ENCODE data around the gene DCXR.

DCXR gene

DNA sequence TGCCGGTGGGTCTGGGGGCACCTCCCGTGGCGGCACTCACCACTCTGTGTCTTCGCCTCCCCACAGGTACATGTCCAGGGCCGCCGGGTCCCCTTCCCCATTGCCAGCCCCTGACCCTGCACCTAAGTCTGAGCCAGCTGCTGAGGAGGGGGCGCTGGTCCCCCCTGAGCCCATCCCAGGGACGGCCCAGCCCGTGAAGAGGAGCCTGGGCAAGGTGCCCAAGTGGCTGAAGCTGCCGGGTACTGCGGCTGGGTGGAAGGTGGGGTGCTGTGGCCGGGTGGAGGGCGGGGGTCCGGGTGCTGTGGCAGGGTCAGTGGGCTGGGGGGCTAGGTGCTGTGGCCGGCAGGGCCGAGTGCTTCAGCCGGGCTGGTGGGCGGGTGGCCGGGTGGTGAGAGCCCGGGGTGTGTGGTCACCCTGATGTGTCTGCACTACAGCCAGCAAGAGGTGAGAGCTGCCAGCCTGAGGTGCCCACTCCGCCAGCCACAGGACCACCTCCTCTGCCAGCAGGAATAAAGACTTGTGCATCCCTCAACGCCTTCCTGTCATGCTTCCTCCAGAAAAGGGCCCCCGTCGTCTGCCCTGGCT is 20.5 kb downstream of the DCXR start:
- Mint-ChIP-seq H3K27ac (no peak overlapping the region), H3K36me3 (no peaks in the 10 kb centered on the region), H3K9me3 (no peaks in the 10 kb centered on the region), H3K4me3 (no peak overlapping the region), H3K27me3 (no peaks in the 10 kb centered on the region), H3K4me1 (peaks cover 13% of the 10 kb centered on the region)

DNA sequence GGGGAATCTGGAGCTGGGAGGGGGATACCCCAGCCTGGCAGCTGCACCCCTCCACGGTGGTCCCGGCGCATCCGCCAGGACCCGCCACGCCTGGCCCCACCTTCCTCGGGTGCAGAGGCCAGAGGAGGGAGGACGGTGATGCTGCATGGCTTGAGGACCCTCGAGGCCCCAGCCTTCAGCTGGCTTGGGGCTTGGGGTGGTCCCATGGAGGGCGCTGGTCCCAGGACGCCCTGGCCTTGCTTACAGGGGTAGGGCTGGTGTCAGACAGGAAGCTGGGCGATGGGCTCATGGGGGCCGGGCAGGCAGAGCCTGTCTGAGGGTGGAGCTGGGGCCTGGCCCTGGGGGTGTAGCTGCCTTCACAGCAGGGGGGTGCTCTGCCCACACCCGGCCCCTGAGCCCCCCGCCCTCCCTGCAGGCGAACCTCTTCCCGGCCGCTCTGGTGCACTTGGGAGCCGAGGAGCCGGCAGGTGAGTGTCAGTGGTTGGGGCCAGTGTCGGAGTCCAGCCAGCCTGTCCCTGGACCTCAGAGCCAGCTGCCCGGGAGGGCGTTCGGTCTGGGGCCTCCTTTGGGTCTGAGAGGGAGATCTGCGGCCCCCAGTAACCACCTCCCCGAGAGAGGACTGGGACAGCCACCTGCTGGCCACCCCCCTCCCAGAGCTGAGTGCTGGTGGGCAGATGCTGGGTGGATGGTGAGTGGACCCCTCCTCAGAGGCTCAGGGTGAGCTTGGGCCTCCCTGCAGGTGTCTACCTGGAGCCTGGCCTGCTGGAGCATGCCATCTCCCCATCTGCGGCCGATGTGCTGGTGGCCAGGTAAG is 21.2 kb downstream of the DCXR start:
- no peak overlapping the region for H3K4me3 Mint-ChIP-seq
- H3K9me3 Mint-ChIP-seq: no peaks in the 10 kb centered on the region
- H3K36me3 Mint-ChIP-seq: no peaks in the 10 kb centered on the region
- H3K27me3 Mint-ChIP-seq: no peaks in the 10 kb centered on the region
- peaks cover 6% of the 10 kb centered on the region for H3K4me1 Mint-ChIP-seq
- H3K27ac Mint-ChIP-seq: no peak overlapping the region

DNA sequence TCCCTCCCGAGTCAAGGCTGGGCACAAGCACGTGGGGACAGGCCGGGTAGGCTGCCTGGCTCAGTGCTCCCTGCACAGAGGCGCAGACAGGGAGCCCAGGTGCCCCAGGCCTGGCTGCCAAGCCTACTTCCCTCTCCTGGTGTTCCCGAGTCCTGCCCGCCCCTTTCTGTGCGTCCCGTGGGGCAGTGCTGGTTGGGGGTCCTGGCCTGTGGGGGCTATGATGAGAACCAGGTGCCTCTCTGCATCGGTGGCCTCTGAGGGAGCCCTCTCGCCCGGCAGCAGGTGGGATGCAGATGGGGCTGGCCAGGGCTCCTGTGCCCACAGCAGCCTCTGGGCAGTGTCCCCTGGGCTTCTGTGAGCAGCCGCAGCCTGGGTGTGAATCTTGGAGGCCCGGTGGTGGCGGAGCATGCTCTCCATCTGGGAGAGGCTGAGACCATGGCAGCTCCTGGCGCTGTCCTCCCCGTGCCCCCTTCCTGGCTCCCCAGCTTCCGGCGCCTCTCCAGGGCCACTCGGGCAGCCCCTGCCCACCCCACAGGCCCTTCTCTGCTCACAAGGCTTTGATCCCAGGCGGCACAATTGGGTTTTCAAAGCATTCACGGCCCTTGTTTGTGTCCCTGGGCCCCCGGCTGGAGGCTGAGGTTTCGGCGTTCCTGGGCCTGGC is 22.1 kb downstream of the DCXR start:
- no peak overlapping the region for H3K4me3 Mint-ChIP-seq
- H3K9me3 Mint-ChIP-seq: no peaks in the 10 kb centered on the region
- no peaks in the 10 kb centered on the region for H3K36me3 Mint-ChIP-seq
- H3K4me1 Mint-ChIP-seq: peaks cover 3% of the 10 kb centered on the region
- H3K27ac Mint-ChIP-seq: no peak overlapping the region
- H3K27me3 Mint-ChIP-seq: no peaks in the 10 kb centered on the region

- Mint-ChIP-seq H3K4me3 (no peak overlapping the region), H3K36me3 (no peaks in the 10 kb centered on the region), H3K9me3 (no peaks in the 10 kb centered on the region), H3K4me1 (no peaks in the 10 kb centered on the region), H3K27me3 (no peaks in the 10 kb centered on the region), H3K27ac (no peak overlapping the region)
These were observed 22.6 kb downstream of the DCXR start for GRCh38 chr17:82014971-82015310.

GRCh38 chr17:82014432-82014831 is 23.1 kb downstream of the DCXR start:
- Mint-ChIP-seq H3K4me3 (no peak overlapping the region), H3K27ac (no peak overlapping the region), H3K36me3 (no peaks in the 10 kb centered on the region), H3K27me3 (no peaks in the 10 kb centered on the region), H3K9me3 (no peaks in the 10 kb centered on the region), H3K4me1 (no peaks in the 10 kb centered on the region)

DNA sequence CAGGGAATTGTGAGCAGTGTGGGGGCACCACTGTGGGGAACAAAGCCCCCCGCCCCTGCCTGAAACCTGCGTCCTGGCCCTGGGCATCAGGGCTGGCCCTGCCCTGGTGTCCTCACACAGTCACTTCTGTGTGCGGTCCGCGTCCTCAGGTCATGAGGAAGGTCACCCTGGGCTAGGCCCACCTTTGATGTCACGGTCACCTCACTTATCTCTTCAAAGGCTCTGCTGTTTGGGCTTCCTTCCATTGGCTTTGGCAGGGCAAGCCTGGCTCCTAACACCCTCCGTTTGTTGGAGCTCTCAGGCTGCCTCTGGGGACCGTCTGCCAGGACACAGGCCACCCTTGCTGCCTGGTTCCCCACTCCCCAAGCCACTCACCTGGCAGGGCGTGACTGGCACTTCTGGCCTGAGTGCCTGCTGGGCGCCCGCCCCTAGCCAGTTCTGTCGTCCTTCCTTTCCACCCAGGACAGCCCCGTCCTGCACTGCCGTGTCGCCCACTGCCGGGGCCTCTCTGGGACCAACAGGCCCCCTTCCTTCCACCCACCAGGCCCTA is 23.6 kb downstream of the DCXR start:
- no peaks in the 10 kb centered on the region for H3K4me1 Mint-ChIP-seq
- no peaks in the 10 kb centered on the region for H3K27me3 Mint-ChIP-seq
- H3K27ac Mint-ChIP-seq: no peak overlapping the region
- no peaks in the 10 kb centered on the region for H3K36me3 Mint-ChIP-seq
- no peaks in the 10 kb centered on the region for H3K9me3 Mint-ChIP-seq
- H3K4me3 Mint-ChIP-seq: no peak overlapping the region

GRCh38 chr17:82013341-82013740 is 24.2 kb downstream of the DCXR start:
- H3K4me1 Mint-ChIP-seq: no peaks in the 10 kb centered on the region
- no peaks in the 10 kb centered on the region for H3K36me3 Mint-ChIP-seq
- H3K27ac Mint-ChIP-seq: no peak overlapping the region
- no peaks in the 10 kb centered on the region for H3K27me3 Mint-ChIP-seq
- no peaks in the 10 kb centered on the region for H3K9me3 Mint-ChIP-seq
- H3K4me3 Mint-ChIP-seq: no peak overlapping the region

DNA sequence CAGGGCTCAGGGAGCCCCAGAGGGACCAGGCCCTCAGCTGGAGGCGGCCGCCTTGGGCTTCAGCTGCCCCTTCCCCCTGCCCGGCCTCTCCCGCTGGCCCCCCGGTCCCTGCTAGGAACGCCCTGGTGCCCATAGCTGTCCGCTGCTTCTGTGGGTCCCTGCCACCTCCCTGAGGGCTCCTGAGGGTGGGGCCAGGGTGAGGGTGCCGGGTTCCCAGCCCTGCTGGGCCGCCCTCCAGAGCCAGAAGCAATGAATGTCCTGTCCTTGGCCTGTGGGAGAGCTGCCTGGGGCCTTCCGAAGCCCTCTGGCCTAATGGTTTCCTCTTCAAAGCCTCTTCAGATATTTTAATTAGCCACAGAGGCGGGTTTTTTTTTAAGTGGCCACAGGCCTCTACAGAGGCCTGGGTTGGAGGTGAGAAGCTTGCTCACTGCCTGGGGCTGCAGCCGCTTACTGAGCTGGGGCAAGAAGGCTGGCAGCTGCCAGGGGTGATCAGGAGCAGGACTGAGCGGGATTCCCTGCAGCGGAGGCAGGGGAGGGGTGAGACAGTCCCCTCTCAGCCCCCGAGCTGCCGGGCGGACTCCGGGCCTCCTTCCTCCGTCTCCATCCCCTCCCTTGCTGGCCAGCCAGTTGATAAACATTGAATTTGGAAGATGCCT is 24.7 kb downstream of the DCXR start:
- H3K27me3 Mint-ChIP-seq: no peaks in the 10 kb centered on the region
- H3K36me3 Mint-ChIP-seq: no peaks in the 10 kb centered on the region
- no peak overlapping the region for H3K27ac Mint-ChIP-seq
- no peaks in the 10 kb centered on the region for H3K9me3 Mint-ChIP-seq
- no peak overlapping the region for H3K4me3 Mint-ChIP-seq
- no peaks in the 10 kb centered on the region for H3K4me1 Mint-ChIP-seq

DNA sequence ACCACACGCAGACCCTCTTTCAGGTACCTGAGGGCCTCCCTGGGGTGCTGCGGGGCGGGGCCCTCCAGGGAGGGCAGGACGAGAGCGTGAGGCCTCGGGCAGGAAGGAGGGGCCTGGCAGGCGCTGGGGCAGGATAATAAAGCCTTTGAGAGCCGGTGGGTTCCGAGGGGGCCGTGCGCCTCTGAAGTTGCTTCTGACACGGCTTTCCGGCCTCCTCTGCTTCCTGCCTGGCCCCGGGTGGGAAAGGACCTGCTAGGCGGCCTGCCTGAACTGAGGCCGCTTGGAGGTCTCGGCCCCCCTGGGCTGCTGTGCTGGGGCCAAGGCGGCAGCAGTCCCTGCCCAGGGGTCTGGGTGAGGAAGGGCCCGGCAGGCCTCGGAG is 25.2 kb downstream of the DCXR start:
- Mint-ChIP-seq H3K27ac (no peak overlapping the region), H3K27me3 (no peaks in the 10 kb centered on the region), H3K9me3 (no peaks in the 10 kb centered on the region), H3K4me1 (no peaks in the 10 kb centered on the region), H3K36me3 (no peaks in the 10 kb centered on the region), H3K4me3 (no peak overlapping the region)

DNA sequence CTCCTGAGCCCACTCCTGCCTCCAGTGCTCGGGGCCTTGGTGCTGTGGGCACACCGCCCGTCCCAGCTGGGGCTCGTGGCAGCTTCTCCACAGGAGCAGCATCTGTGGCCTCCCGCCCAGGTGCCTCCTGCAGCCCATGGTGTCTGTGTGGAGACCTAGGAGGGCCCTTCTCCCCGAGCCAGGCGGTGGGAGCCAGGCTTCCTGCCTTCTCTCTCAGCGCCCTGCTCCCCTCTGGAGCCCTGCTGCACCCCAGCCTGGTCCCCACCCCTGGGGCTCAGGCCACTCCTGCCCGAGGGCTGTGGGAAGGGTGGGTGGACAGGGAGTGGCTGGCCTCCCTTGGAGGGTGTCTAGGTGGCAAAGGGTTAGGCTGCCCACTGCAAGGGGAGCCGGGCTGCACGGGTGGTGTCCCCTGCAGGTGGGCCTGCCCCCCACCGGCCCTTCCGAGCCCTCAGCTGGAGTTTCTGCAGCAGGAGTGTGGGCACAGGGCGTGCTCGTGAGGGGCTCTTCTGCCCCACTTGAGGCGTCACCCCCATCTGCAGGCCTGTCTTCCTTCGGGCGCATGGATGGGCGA is 25.8 kb downstream of the DCXR start:
- no peaks in the 10 kb centered on the region for H3K4me1 Mint-ChIP-seq
- H3K27me3 Mint-ChIP-seq: no peaks in the 10 kb centered on the region
- no peak overlapping the region for H3K27ac Mint-ChIP-seq
- H3K36me3 Mint-ChIP-seq: no peaks in the 10 kb centered on the region
- no peaks in the 10 kb centered on the region for H3K9me3 Mint-ChIP-seq
- H3K4me3 Mint-ChIP-seq: no peak overlapping the region

DNA sequence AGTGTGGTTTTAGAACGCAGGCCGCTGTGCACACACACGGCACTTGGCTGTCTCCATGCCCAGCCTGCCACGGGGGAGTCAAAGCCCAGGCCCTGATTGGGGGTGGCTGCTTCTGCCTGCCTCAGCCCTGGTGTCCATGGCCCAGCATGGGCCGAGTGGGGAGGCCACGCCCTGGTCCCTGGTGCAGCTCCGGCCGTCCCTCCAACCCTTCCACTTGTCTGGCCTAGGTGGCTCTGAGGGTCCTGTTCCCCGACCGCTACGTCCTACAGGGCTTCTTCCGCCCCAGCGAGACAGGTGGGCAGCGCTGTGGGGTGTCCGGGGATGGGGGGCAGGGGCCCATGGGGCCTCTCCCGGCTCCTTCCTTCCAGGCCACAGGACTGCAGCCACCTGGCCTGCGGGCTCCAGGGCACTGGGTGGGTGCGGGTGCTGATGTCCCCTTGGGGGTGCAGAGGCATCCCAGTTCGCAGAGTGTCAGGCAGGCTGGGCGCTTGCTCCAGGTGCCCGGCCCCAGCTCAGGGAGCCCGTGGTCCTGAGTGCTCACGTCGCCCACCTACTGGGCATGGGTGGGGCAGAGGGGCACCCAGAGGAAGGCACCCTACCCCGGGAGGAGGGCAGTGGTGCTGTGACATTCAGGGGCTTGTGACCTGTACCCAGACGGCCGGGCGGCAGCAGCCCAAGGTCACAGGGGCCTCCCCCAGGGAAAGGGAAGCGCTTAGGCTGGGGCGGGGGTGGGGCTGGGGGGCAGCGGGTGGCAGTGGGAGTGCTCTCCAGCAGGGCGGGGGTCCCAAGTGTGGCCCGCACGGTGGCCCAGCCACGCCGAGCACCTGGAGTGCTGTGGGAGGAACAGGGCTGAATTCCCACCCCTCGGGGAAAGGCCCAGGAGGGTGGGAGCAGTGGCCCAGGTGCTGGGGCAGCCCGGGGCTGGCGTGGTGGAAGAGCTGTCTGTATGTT is 26.6 kb downstream of the DCXR start:
- no peaks in the 10 kb centered on the region for H3K27me3 Mint-ChIP-seq
- H3K4me3 Mint-ChIP-seq: no peak overlapping the region
- no peaks in the 10 kb centered on the region for H3K9me3 Mint-ChIP-seq
- H3K4me1 Mint-ChIP-seq: no peaks in the 10 kb centered on the region
- no peaks in the 10 kb centered on the region for H3K36me3 Mint-ChIP-seq
- no peak overlapping the region for H3K27ac Mint-ChIP-seq

DNA sequence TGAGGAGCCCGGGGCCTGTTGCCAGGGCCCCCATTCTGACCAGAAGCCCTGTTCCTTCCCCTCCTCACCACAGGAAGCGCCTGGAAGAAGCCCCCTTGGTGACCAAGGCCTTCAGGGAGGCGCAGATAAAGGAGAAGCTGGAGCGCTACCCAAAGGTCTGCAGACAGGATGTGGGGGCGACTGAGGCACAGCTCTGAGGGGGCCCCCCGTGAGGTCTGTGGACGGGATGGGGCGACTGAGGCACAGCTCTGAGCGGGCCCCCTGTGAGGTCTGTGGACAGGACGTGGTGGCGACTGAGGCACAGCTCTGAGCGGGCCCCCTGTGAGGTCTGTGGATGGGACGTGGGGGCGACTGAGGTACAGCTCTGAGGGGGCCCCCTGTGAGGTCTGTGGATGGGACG is 28.1 kb downstream of the DCXR start:
- no peak overlapping the region for H3K4me3 Mint-ChIP-seq

DNA sequence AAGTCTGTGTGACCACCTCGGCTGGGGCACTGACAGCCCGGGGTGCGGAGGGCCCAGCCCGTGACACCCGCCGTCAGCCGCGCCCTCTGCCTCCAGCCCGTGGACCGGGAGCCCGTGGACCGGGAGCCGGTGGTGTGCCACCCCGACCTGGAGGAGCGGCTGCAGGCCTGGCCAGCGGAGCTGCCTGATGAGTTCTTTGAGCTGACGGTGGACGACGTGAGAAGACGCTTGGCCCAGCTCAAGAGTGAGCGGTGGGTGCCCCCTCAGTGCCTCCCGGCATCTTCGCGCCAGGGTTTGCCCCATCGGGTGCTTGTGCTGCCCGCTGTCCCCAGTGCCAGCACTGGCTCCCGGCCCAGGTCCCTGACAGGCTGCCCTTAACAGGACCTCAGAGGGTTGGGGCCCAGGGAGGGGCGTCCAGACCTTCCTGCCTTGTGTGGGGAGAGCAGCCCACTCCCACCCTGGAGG is 28.5 kb downstream of the DCXR start:
- H3K27me3 Mint-ChIP-seq: no peaks in the 10 kb centered on the region
- H3K36me3 Mint-ChIP-seq: no peaks in the 10 kb centered on the region
- no peaks in the 10 kb centered on the region for H3K4me1 Mint-ChIP-seq
- no peak overlapping the region for H3K4me3 Mint-ChIP-seq
- no peak overlapping the region for H3K27ac Mint-ChIP-seq
- H3K9me3 Mint-ChIP-seq: no peaks in the 10 kb centered on the region

More for the DNA sequence above, 28.1 kb downstream of the DCXR start:
- Mint-ChIP-seq H3K36me3 (no peaks in the 10 kb centered on the region), H3K27ac (no peak overlapping the region), H3K9me3 (no peaks in the 10 kb centered on the region), H3K4me1 (no peaks in the 10 kb centered on the region), H3K27me3 (no peaks in the 10 kb centered on the region)

DNA sequence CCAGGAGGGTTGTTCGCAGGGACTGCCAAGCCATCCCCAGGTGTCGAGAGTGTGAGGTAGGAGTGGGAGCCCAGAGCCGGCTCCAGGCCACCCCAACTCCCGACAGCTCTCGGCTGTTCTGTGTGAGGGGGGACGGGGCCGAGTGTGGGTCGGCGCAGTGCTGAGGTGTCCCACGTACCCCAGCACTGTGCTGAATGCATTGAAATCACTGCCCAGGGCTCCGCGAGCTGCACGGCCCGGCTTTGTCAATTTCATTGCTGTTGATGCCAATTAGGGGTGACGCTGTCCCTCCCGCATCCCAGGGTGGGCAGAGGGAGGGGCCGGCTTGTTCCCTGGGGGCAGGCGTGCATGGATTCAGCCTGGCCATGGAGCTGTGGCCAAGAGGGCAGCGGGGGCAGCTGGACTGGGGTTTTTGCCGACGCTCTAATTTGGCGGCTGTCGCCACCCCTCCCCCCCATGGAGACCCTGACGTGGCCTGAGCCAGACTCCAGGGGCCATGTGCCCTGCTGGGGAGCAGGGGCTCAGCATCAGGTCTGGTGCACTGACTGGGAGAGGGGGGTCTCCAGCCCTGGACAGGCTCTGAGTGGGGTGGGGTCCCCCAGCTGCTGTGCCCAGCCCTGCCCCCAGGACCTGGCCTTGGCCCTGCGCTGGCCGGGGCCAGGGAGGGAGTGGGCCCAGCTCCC is 29.1 kb downstream of the DCXR start:
- H3K27me3 Mint-ChIP-seq: no peaks in the 10 kb centered on the region
- no peak overlapping the region for H3K4me3 Mint-ChIP-seq
- H3K9me3 Mint-ChIP-seq: no peaks in the 10 kb centered on the region
- no peaks in the 10 kb centered on the region for H3K36me3 Mint-ChIP-seq
- no peak overlapping the region for H3K27ac Mint-ChIP-seq
- no peaks in the 10 kb centered on the region for H3K4me1 Mint-ChIP-seq

Measured in activated naive CD4-positive, alpha-beta T cell treated with anti-CD3 and anti-CD28 coated beads, Interleukin-2, amount 50 U/mL, for 24 hours (primary cell).